ENCODE results near the gene SORBS1.
"Not testable (repeated sequence)": the region's sequence is repeated elsewhere in the genome, so short reads cannot be mapped to it uniquely, and the experiment has no call there.

The SORBS1 gene

GRCh38 chr10:95496246-95496911 is 64.8 kb downstream of the SORBS1 start:
- DNase-seq (ENCODE audit: extremely low read depth in 1 of 2, low read depth in 1 of 2), result no peak

- DNase-seq (ENCODE audit: extremely low read depth in 1 of 2, low read depth in 1 of 2), result no peak
These were observed 67.3 kb downstream of the SORBS1 start for GRCh38 chr10:95493862-95494261.

- DNase-seq (ENCODE audit: extremely low read depth in 1 of 2, low read depth in 1 of 2), result no peak
These were observed 73.2 kb downstream of the SORBS1 start for GRCh38 chr10:95487994-95488393.

GRCh38 chr10:95485056-95485844 is 75.9 kb downstream of the SORBS1 start:
- DNase-seq (ENCODE audit: extremely low read depth in 1 of 2, low read depth in 1 of 2), result no peak

- no peak for DNase-seq (ENCODE audit: extremely low read depth in 1 of 2, low read depth in 1 of 2)
These were observed 78.5 kb downstream of the SORBS1 start for GRCh38 chr10:95482501-95483233.

- no peak for DNase-seq (ENCODE audit: extremely low read depth in 1 of 2, low read depth in 1 of 2)
These were observed 80.2 kb downstream of the SORBS1 start for GRCh38 chr10:95480901-95481491.

GRCh38 chr10:95480102-95480900 is 80.9 kb downstream of the SORBS1 start:
- DNase-seq (ENCODE audit: extremely low read depth in 1 of 2, low read depth in 1 of 2), result no peak

- no peak for DNase-seq (ENCODE audit: extremely low read depth in 1 of 2, low read depth in 1 of 2)
These were observed 82.2 kb downstream of the SORBS1 start for GRCh38 chr10:95478935-95479334.

- no peak for DNase-seq (ENCODE audit: extremely low read depth in 1 of 2, low read depth in 1 of 2)
These were observed 83.0 kb downstream of the SORBS1 start for GRCh38 chr10:95478185-95478584.

GRCh38 chr10:95477175-95477520 is 84.0 kb downstream of the SORBS1 start:
- DNase-seq (ENCODE audit: extremely low read depth in 1 of 2, low read depth in 1 of 2), result no peak

GRCh38 chr10:95476469-95477174 is 84.5 kb downstream of the SORBS1 start:
- DNase-seq (ENCODE audit: extremely low read depth in 1 of 2, low read depth in 1 of 2), result no peak

GRCh38 chr10:95475827-95476468 is 85.2 kb downstream of the SORBS1 start:
- DNase-seq (ENCODE audit: extremely low read depth in 1 of 2, low read depth in 1 of 2), result no peak

- no peak for DNase-seq (ENCODE audit: extremely low read depth in 1 of 2, low read depth in 1 of 2)
These were observed 86.2 kb downstream of the SORBS1 start for GRCh38 chr10:95475003-95475383.

- no peak for DNase-seq (ENCODE audit: extremely low read depth in 1 of 2, low read depth in 1 of 2)
These were observed 86.8 kb downstream of the SORBS1 start for GRCh38 chr10:95474228-95475002.

GRCh38 chr10:95472304-95473088 is 88.7 kb downstream of the SORBS1 start:
- no peak for DNase-seq (ENCODE audit: extremely low read depth in 1 of 2, low read depth in 1 of 2)

- no peak for DNase-seq (ENCODE audit: extremely low read depth in 1 of 2, low read depth in 1 of 2)
These were observed 91.5 kb downstream of the SORBS1 start for GRCh38 chr10:95469676-95470075.

GRCh38 chr10:95469251-95469650 is 91.9 kb downstream of the SORBS1 start:
- DNase-seq (ENCODE audit: extremely low read depth in 1 of 2, low read depth in 1 of 2), result no peak

GRCh38 chr10:95467642-95468041 is 93.5 kb downstream of the SORBS1 start:
- DNase-seq (ENCODE audit: extremely low read depth in 1 of 2, low read depth in 1 of 2), result not testable (repeated sequence)

Data from activated CD8-positive, alpha-beta memory T cell treated with anti-CD3 and anti-CD28 coated beads for 1 hour (primary cell).